Nephron (organoid): ENCODE measurements around the gene C6orf15.

Experiments
- H3K27ac Mint-ChIP-seq, 3 experiments: 2 replicates each; pipeline ENCODE4 v1.8.0; 2020; ENCODE audit warnings: mixed read lengths in 3 of 3, mild to moderate bottlenecking in 2 of 3, moderate library complexity in 1 of 3
- H3K27me3 Mint-ChIP-seq: 2 replicates; pipeline ENCODE4 v1.8.0; 2021; ENCODE audit warnings: low read depth, mild to moderate bottlenecking, moderate library complexity, mixed read lengths
- H3K36me3 Mint-ChIP-seq: 2 replicates; pipeline ENCODE4 v1.8.0; 2020; ENCODE audit warnings: low read depth, mixed read lengths
- H3K4me1 Mint-ChIP-seq: 2 replicates; pipeline ENCODE4 v1.8.0; 2020; ENCODE audit warnings: mixed read lengths
- H3K4me3 Mint-ChIP-seq, 3 experiments: 2 replicates each; pipeline ENCODE4 v1.8.0; 2020; ENCODE audit warnings: mild to moderate bottlenecking in 3 of 3, mixed read lengths in 3 of 3, moderate library complexity in 2 of 3
- H3K9me3 Mint-ChIP-seq: 2 replicates; pipeline ENCODE4 v1.8.0; 2020; ENCODE audit warnings: mixed read lengths
- CTCF ChIP-seq, 3 experiments: fragments of 200-600 bp; sonication (generic); IDR thresholded peaks; one replicate each; pipeline ENCODE4 v1.5.0; 2021; ENCODE audit warnings: antibody characterized with exemption in 3 of 3; ENCODE audit not compliant: unreplicated experiment in 3 of 3

The C6orf15 gene

GRCh38 chr6:31135710-31136109 lies 23.3 kb upstream of the C6orf15 start:
- no peak for TF ChIP-seq CTCF (IDR thresholded peaks at IDR 0.05; ENCODE audit: unreplicated experiment in 3 of 3)
- H3K27ac Mint-ChIP-seq, result no peak overlapping the region
- H3K9me3 Mint-ChIP-seq, result no peaks in the 10 kb centered on the region
- no peak overlapping the region for H3K4me3 Mint-ChIP-seq
- no peaks in the 10 kb centered on the region for H3K36me3 Mint-ChIP-seq
- peaks cover 12% of the 10 kb centered on the region for H3K27me3 Mint-ChIP-seq
- H3K4me1 Mint-ChIP-seq, result peaks cover 13% of the 10 kb centered on the region

DNA sequence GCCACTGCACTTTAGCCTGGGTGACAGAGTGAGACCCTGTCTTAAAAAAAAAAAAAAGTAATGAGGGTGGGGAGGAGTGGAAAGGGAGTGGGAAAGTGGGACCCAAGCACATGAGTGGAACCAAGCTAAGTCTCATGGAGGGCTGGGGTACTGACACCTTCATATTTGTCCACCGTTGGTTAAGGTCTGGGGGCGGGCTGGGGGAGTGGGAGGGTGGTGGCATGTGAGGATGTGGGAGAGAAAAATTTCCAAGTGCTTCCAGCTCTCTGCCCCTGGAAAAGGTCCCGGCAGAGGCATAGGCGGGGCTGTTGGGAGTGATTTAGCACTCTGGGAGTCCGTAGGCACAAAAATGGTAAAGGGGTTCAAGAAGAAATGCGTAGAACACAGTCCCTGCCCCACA lies 20.4 kb upstream of the C6orf15 start:
- peaks cover 21% of the 10 kb centered on the region for H3K27me3 Mint-ChIP-seq
- no peak overlapping the region for H3K4me3 Mint-ChIP-seq
- H3K4me1 Mint-ChIP-seq, result peaks cover 11% of the 10 kb centered on the region
- TF ChIP-seq CTCF (IDR thresholded peaks at IDR 0.05; ENCODE audit: unreplicated experiment in 3 of 3), result no peak
- no peaks in the 10 kb centered on the region for H3K9me3 Mint-ChIP-seq
- no peak overlapping the region for H3K27ac Mint-ChIP-seq
- no peaks in the 10 kb centered on the region for H3K36me3 Mint-ChIP-seq

- H3K36me3 Mint-ChIP-seq, result no peaks in the 10 kb centered on the region
- H3K27ac Mint-ChIP-seq, result no peak overlapping the region
- H3K27me3 Mint-ChIP-seq, result peaks cover 28% of the 10 kb centered on the region
- no peak for TF ChIP-seq CTCF (IDR thresholded peaks at IDR 0.05; ENCODE audit: unreplicated experiment in 3 of 3)
- H3K4me3 Mint-ChIP-seq, result no peak overlapping the region
- no peaks in the 10 kb centered on the region for H3K9me3 Mint-ChIP-seq
- H3K4me1 Mint-ChIP-seq, result peaks cover 10% of the 10 kb centered on the region
Observed at GRCh38 chr6:31131595-31131994, 19.2 kb upstream of the C6orf15 start.

- Mint-ChIP-seq H3K4me3 (no peak overlapping the region), H3K36me3 (no peaks in the 10 kb centered on the region), H3K27ac (no peak overlapping the region), H3K9me3 (no peaks in the 10 kb centered on the region), H3K4me1 (peaks cover 10% of the 10 kb centered on the region), H3K27me3 (peaks cover 28% of the 10 kb centered on the region)
- TF ChIP-seq CTCF (IDR thresholded peaks at IDR 0.05; ENCODE audit: unreplicated experiment in 3 of 3), result no peak
Observed at GRCh38 chr6:31130751-31131150, 18.4 kb upstream of the C6orf15 start.

DNA sequence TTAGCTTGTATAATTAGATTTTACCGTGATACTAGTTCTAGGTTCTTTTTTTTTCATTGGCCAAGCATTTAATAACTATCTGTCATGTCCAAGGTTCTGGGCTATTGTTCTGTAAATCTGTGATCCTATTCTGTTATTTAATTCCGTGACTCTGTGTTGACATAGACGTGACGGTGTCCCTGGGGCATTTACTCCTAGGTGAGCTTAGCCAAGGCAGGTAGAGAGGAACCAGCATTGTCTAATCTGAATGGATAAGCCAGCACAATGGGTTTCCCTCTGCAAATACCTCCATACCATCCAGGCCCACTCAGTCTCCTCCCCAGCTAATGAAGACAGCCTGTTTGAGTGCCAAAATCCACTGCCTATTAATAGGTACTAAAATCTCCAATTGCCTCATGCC lies 16.8 kb upstream of the C6orf15 start:
- no peak overlapping the region for H3K4me3 Mint-ChIP-seq
- TF ChIP-seq CTCF (IDR thresholded peaks at IDR 0.05; ENCODE audit: unreplicated experiment in 3 of 3), result no peak

GRCh38 chr6:31128093-31128676 lies 15.8 kb upstream of the C6orf15 start:
- TF ChIP-seq CTCF (IDR thresholded peaks at IDR 0.05; ENCODE audit: unreplicated experiment in 3 of 3), result peak; percentile 85 to 88 (median 86)
- Mint-ChIP-seq H3K27ac (peak overlapping the region in 1 of 3 experiments; percentile 78), H3K4me1 (peaks cover 33% of the 10 kb centered on the region)

More for the DNA sequence above, 16.8 kb upstream of the C6orf15 start:
- Mint-ChIP-seq H3K36me3 (no peaks in the 10 kb centered on the region), H3K27ac (no peak overlapping the region), H3K9me3 (no peaks in the 10 kb centered on the region), H3K27me3 (peaks cover 28% of the 10 kb centered on the region), H3K4me1 (peaks cover 23% of the 10 kb centered on the region)

More at GRCh38 chr6:31128093-31128676, 15.8 kb upstream of the C6orf15 start:
- no peak overlapping the region for H3K4me3 Mint-ChIP-seq
- no peaks in the 10 kb centered on the region for H3K9me3 Mint-ChIP-seq
- no peaks in the 10 kb centered on the region for H3K36me3 Mint-ChIP-seq
- peaks cover 31% of the 10 kb centered on the region for H3K27me3 Mint-ChIP-seq
